ENCODE data around the gene PLBD2. TPM values are rescaled to one million over a fixed set of nuclear protein-coding genes. Genes with fewer than 3 reads are reported as not detected.

The PLBD2 gene
- total and polyA plus RNA-seq, 5 donors: 33.7 to 54.3 (median 50.4) TPM

- intact Hi-C loops (cut with DNase I): loop anchor here (5.0 to 10.0 kb wide), 3 partner anchors 110 to 230 kb away; no protein-coding TSS in a partner anchor
- WGBS: 89% methylated on average over 1 of the region's 1 CpG
- Histone ChIP-seq H3K27ac (ENCODE audit: low read length) (no peak overlapping the region), H3K9me3 (ENCODE audit: control insufficient read depth, low read length) (no peaks in the 10 kb centered on the region), H3K4me1 (ENCODE audit: control insufficient read depth, insufficient read depth, low read length) (no peaks in the 10 kb centered on the region), H3K27me3 (ENCODE audit: control insufficient read depth, insufficient read depth) (no peaks in the 10 kb centered on the region), H3K4me3 (ENCODE audit: low read length) (no peak overlapping the region)
- ATAC-seq (no peak), DNase-seq (no peak)
These were observed 66.1 kb downstream of the PLBD2 start for GRCh38 chr12:113424456-113424855.

GRCh38 chr12:113424915-113425823 lies 66.8 kb downstream of the PLBD2 start:
- DNase-seq (peak in 2 of 3 donors; percentile 80 to 84), ATAC-seq (peak in 1 of 2 donors; percentile 46)
- no peaks in the 10 kb centered on the region for H3K9me3 ChIP-seq (ENCODE audit: control insufficient read depth, low read length)
- H3K27me3 ChIP-seq (ENCODE audit: control insufficient read depth, insufficient read depth): no peaks in the 10 kb centered on the region
- no peak overlapping the region for H3K4me3 ChIP-seq (ENCODE audit: low read length)
- intact Hi-C loops (cut with DNase I): loop anchor here (5.0 to 10.0 kb wide), 3 partner anchors 110 to 230 kb away; no protein-coding TSS in a partner anchor
- no peaks in the 10 kb centered on the region for H3K4me1 ChIP-seq (ENCODE audit: control insufficient read depth, insufficient read depth, low read length)
- 56% methylated on average over 20 of the region's 20 CpGs for WGBS
- no peak overlapping the region for H3K27ac ChIP-seq (ENCODE audit: low read length)

DNA sequence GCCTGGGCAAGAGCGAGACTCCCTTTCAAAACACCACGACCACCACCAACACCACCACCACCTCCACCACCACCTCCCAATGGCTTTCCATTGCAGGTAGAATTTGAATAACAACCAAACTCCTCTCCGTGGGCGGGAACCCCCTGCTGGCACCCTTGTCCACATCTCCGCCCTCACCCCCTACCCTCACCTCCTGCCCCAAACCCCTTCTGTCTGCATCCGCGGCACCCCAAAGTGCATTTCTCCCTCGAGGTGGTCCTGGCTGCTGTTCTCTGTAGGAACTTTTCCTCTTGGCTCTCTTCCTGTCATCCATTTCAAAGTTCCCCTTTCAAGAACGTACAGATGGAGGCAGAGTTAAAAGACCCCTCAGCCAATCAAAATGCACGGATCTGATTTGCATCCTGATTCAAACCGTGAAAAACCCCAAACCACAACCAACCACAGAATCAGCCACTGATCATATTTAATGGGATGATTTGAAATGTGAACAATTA lies 67.6 kb downstream of the PLBD2 start:
- DNase-seq (no peak), ATAC-seq (no peak)
- H3K27me3 ChIP-seq (ENCODE audit: control insufficient read depth, insufficient read depth): no peaks in the 10 kb centered on the region
- H3K27ac ChIP-seq (ENCODE audit: low read length): no peak overlapping the region
- intact Hi-C loops (cut with DNase I): loop anchor here (5.0 to 10.0 kb wide), 3 partner anchors 111 to 231 kb away; no protein-coding TSS in a partner anchor
- no peaks in the 10 kb centered on the region for H3K9me3 ChIP-seq (ENCODE audit: control insufficient read depth, low read length)
- 35% methylated on average over 11 of the region's 11 CpGs for WGBS
- H3K4me1 ChIP-seq (ENCODE audit: control insufficient read depth, insufficient read depth, low read length): no peaks in the 10 kb centered on the region
- no peak overlapping the region for H3K4me3 ChIP-seq (ENCODE audit: low read length)

DNA sequence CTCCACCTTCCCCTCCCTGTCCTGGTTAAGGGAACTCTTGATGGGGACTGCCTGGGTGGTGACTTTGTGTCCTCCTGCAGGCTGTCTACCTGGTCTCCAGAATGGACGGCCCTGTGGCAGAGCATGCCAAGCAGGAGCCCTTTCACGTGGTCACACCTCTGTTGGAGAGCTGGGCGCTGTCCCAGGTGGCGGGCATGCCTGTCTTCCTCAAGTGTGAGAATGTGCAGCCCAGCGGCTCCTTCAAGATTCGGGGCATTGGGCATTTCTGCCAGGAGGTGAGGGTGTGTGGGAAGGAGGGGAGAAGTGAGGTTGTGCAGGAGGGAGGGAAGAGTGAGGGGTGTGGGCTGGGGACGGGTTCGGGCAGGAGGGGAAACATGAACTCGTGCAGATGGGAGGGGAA lies 69.5 kb downstream of the PLBD2 start:
- WGBS: 65% methylated on average over 9 of the region's 9 CpGs
- intact Hi-C loops (cut with DNase I): loop anchor here (5.0 to 10.0 kb wide), 3 partner anchors 113 to 233 kb away; no protein-coding TSS in a partner anchor
- no peak for ATAC-seq

GRCh38 chr12:113428482-113428881 lies 70.1 kb downstream of the PLBD2 start:
- Histone ChIP-seq H3K4me3 (ENCODE audit: low read length) (no peak overlapping the region), H3K27me3 (ENCODE audit: control insufficient read depth, insufficient read depth) (no peaks in the 10 kb centered on the region), H3K27ac (ENCODE audit: low read length) (no peak overlapping the region), H3K4me1 (ENCODE audit: control insufficient read depth, insufficient read depth, low read length) (no peaks in the 10 kb centered on the region), H3K9me3 (ENCODE audit: control insufficient read depth, low read length) (no peaks in the 10 kb centered on the region)
- no peak for DNase-seq
- 76% methylated on average over 1 of the region's 1 CpG for WGBS
- intact Hi-C loops (cut with DNase I): loop anchor here (5.0 to 10.0 kb wide), 3 partner anchors 114 to 234 kb away; no protein-coding TSS in a partner anchor
- ATAC-seq: no peak

More for the DNA sequence above, 69.5 kb downstream of the PLBD2 start:
- no peak for DNase-seq
- Histone ChIP-seq H3K27me3 (ENCODE audit: control insufficient read depth, insufficient read depth) (no peaks in the 10 kb centered on the region), H3K4me3 (ENCODE audit: low read length) (no peak overlapping the region), H3K27ac (ENCODE audit: low read length) (no peak overlapping the region), H3K4me1 (ENCODE audit: control insufficient read depth, insufficient read depth, low read length) (no peaks in the 10 kb centered on the region), H3K9me3 (ENCODE audit: control insufficient read depth, low read length) (no peaks in the 10 kb centered on the region)

DNA sequence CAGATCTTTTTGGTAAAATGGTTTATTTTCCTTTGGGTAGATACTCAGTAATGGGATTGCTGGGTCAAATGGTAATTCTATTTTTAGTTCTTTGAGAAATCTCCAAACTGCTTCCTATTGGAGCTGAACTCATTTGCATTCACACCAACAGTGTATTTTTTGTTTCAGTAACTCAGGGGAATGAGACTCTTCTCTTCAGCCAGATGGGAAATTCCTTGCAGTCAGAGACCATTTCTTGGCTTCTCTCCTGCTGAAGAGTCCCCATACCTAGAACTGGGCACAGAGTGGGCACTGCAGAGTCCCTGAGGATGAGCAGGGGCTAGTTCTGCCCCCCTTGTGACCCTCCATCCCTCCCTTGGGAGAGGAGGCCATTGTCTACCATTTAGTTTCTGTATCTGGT lies 74.6 kb downstream of the PLBD2 start:
- H3K4me3 ChIP-seq (ENCODE audit: low read length): no peak overlapping the region
- no peaks in the 10 kb centered on the region for H3K9me3 ChIP-seq (ENCODE audit: control insufficient read depth, low read length)
- no peak for ATAC-seq
- DNase-seq: no peak
- H3K27me3 ChIP-seq (ENCODE audit: control insufficient read depth, insufficient read depth): no peaks in the 10 kb centered on the region
- intact Hi-C loops (cut with DNase I): no loop called here
- no peaks in the 10 kb centered on the region for H3K4me1 ChIP-seq (ENCODE audit: control insufficient read depth, insufficient read depth, low read length)
- no peak overlapping the region for H3K27ac ChIP-seq (ENCODE audit: low read length)

- intact Hi-C loops (cut with DNase I): no loop called here
- 81% methylated on average over 5 of the region's 5 CpGs for WGBS
- no peak for ATAC-seq
These were observed 77.0 kb downstream of the PLBD2 start for GRCh38 chr12:113435367-113435766.

DNA sequence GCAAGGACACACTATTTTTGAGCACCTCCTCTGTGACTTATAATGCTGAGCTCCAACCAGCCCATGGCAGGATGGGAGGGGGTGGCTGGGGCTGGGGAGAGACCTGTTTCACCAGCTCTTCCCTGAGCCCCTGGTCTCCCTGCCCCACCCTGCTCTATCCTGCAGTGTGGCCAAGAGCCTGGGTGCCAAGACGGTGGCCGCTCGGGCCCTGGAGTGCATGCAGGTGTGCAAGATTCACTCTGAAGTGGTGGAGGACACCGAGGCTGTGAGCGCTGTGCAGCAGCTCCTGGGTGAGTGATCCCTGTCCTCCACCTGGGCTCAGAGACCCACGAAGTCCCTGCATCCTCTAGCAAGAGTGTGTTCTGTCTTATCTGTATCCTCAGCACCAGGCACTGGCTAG lies 78.2 kb downstream of the PLBD2 start:
- peak in 1 of 2 donors; percentile 16 for ATAC-seq
- no peaks in the 10 kb centered on the region for H3K4me1 ChIP-seq (ENCODE audit: control insufficient read depth, insufficient read depth, low read length)
- no peak for DNase-seq
- no peak overlapping the region for H3K27ac ChIP-seq (ENCODE audit: low read length)
- intact Hi-C loops (cut with DNase I): no loop called here
- no peak overlapping the region for H3K4me3 ChIP-seq (ENCODE audit: low read length)
- no peaks in the 10 kb centered on the region for H3K9me3 ChIP-seq (ENCODE audit: control insufficient read depth, low read length)
- H3K27me3 ChIP-seq (ENCODE audit: control insufficient read depth, insufficient read depth): no peaks in the 10 kb centered on the region
- WGBS: 84% methylated on average over 6 of the region's 6 CpGs

More at GRCh38 chr12:113435367-113435766, 77.0 kb downstream of the PLBD2 start:
- H3K27me3 ChIP-seq (ENCODE audit: control insufficient read depth, insufficient read depth): no peaks in the 10 kb centered on the region
- no peaks in the 10 kb centered on the region for H3K4me1 ChIP-seq (ENCODE audit: control insufficient read depth, insufficient read depth, low read length)
- H3K27ac ChIP-seq (ENCODE audit: low read length): no peak overlapping the region
- no peaks in the 10 kb centered on the region for H3K9me3 ChIP-seq (ENCODE audit: control insufficient read depth, low read length)
- DNase-seq: no peak
- no peak overlapping the region for H3K4me3 ChIP-seq (ENCODE audit: low read length)

- Histone ChIP-seq H3K4me3 (ENCODE audit: low read length) (no peak overlapping the region), H3K4me1 (ENCODE audit: control insufficient read depth, insufficient read depth, low read length) (no peaks in the 10 kb centered on the region), H3K27me3 (ENCODE audit: control insufficient read depth, insufficient read depth) (no peaks in the 10 kb centered on the region), H3K27ac (ENCODE audit: low read length) (no peak overlapping the region), H3K9me3 (ENCODE audit: control insufficient read depth, low read length) (no peaks in the 10 kb centered on the region)
- WGBS: 76% methylated on average over 6 of the region's 6 CpGs
- DNase-seq: no peak
- no peak for ATAC-seq
- intact Hi-C loops (cut with DNase I): no loop called here
These were observed 78.8 kb downstream of the PLBD2 start for GRCh38 chr12:113436993-113437728.

GRCh38 chr12:113437729-113438100 lies 79.3 kb downstream of the PLBD2 start:
- Histone ChIP-seq H3K27me3 (ENCODE audit: control insufficient read depth, insufficient read depth) (no peaks in the 10 kb centered on the region), H3K4me3 (ENCODE audit: low read length) (no peak overlapping the region), H3K27ac (ENCODE audit: low read length) (no peak overlapping the region), H3K4me1 (ENCODE audit: control insufficient read depth, insufficient read depth, low read length) (no peaks in the 10 kb centered on the region), H3K9me3 (ENCODE audit: control insufficient read depth, low read length) (no peaks in the 10 kb centered on the region)
- intact Hi-C loops (cut with DNase I): no loop called here
- 45% methylated on average over 9 of the region's 9 CpGs for WGBS
- ATAC-seq (no peak), DNase-seq (no peak)

All from right cardiac atrium (tissue), 5 donors.